H7 (cell line): ENCODE results near the gene SLC26A6. TPM values are rescaled to one million over a fixed set of nuclear protein-coding genes. Genes with fewer than 3 reads are reported as not detected.

Source experiments
- DNase-seq: peaks from one replicate; pipeline ENCODE4 v3.0.0; 2012
- H3K27me3 ChIP-seq: 2 replicates; pipeline ENCODE4 v1.6.0; 2011; ENCODE audit warnings: mild to moderate bottlenecking, low read length; ENCODE audit not compliant: control insufficient read depth, insufficient read depth
- H3K36me3 ChIP-seq: replicated peaks from 2 replicates; pipeline ENCODE4 v1.5.1; 2011; ENCODE audit warnings: low read length; ENCODE audit not compliant: control insufficient read depth, insufficient read depth
- H3K4me3 ChIP-seq: 2 replicates; pipeline ENCODE4 v1.5.1; 2011; ENCODE audit warnings: low read depth, mild to moderate bottlenecking, control low read depth, low read length, moderate library complexity; ENCODE audit not compliant: insufficient read depth
- total RNA-seq: library from RNA; depleted of rRNA; stranded (reverse); fragments of >200 nt; shearing (Covaris generic); gene quantifications from 2 replicates; pipeline ENCODE4 v1.2.3, GENCODE V29; 2014; rRNA removed

Gene SLC26A6
- total RNA-seq, 1 experiment from 2014 or later, result 70.5 TPM

DNA sequence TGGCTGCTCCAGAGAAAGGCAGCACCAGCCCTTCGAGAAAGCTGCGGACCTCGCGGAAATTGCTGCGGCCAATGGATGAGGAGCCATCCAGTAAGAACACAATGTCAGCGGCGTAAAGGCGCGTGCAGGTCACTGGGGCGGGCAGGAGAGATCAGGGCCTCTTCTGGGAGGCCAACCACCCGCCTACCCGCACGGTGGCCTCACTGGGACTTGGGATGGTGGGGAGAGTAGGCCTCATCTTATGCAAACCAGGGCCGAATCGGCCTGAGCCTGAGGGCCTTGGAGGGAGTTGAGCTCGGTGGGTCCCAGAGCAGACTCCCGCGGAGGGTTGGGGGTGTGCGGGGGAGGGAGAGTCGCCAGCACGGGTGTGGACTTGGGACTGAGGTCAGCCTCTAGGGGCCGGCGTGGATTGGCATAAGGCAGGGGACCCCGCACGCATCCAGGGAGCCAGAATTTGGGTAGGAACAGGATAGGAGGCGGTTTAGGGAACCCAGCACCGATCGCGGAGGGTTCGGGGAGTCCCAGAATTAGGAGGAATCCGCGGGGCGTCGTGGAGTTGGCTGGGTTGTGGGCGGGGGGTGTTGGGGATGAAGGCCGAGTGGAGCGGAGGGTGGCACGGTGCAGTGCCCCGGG is 40.7 kb downstream of the SLC26A6 start:
- DNase-seq, result peak; percentile 80
- Histone ChIP-seq H3K4me3 (peak overlapping the region; percentile 50), H3K36me3 (peaks cover 9% of the 10 kb centered on the region), H3K27me3 (peaks cover 7% of the 10 kb centered on the region)

DNA sequence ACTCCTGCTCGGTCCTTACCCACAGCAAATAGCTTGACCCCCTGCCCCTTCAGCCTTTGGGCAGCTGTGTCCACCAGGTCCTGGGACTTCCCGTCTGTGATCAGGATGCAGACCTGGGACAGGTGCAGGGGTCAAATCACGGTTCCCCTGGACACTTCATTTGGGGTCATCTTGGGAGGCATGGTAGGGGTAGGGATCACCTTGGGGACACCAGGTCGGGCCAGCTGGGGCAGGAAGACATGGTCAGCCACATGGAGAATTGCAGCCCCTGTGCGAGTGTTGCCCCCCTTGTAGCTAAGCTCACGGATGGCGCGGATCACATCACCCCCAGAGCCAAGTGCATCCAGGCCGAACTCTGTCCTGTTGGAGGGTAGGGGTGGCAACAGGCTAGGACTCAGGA is 41.9 kb downstream of the SLC26A6 start:
- no peak overlapping the region for H3K4me3 ChIP-seq
- H3K36me3 ChIP-seq, result peaks cover 2% of the 10 kb centered on the region
- H3K27me3 ChIP-seq, result peaks cover 7% of the 10 kb centered on the region
- no peak for DNase-seq

DNA sequence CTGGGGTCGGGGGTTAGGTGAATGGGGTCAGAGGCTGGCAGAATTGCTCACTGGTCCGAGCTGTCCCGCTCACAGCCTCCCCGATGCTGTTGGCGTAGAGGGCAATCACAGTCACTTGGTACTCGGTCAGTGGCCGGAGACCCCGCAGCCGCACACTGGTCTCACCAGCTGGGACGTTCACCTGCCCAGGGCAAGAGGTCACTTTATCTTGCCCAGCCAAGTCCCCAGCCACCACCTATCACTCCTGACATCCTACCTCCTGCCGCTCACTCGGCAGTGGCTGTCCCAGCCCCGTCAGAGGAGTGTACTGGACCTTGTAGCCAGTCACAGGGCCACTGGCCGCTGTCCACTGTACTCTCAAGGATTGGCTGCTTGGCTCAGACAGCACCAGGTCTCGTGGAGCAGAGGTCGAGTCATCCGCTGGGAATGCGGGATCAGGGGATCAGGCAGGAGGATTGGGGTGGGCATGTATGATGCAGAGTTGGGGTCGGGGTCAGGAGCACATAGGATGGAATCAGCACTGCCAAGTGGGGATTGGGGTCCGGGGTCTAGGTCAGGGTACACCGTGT is 42.7 kb downstream of the SLC26A6 start:
- peaks cover 7% of the 10 kb centered on the region for H3K27me3 ChIP-seq
- H3K4me3 ChIP-seq, result no peak overlapping the region
- DNase-seq, result no peak
- peaks cover 2% of the 10 kb centered on the region for H3K36me3 ChIP-seq

DNA sequence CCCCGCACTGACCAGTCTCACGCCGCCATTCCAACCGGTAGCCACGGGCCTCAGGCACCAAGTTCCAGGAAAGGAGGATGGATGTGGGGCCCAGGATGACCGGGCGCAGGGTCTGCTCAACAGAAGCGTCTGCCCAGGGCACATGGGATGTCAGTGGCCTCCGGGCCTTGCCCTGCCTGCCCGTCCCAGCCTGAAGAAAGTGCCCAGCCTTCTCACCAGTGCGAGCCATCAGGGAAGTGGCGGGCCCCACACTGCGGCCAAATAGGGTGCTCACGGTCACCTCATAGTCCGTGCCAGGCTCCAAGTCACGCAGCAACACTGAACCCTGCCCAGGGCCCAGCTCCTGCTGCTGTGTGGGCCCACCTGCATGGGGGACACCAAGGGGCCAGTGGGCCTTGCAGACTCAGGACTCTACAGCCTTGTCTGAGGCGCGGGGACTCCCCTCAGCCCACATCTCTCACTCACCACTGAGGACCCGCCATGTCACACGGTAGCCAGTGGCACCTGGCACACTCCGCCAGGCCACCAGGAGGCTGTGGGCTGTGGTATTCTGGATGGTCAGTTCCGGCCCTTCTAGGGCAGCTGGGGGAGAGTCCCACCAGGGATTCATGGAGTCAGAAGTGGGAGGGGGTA is 43.3 kb downstream of the SLC26A6 start:
- DNase-seq, result no peak
- H3K27me3 ChIP-seq, result peaks cover 7% of the 10 kb centered on the region
- H3K36me3 ChIP-seq, result no peaks in the 10 kb centered on the region
- H3K4me3 ChIP-seq, result no peak overlapping the region

DNA sequence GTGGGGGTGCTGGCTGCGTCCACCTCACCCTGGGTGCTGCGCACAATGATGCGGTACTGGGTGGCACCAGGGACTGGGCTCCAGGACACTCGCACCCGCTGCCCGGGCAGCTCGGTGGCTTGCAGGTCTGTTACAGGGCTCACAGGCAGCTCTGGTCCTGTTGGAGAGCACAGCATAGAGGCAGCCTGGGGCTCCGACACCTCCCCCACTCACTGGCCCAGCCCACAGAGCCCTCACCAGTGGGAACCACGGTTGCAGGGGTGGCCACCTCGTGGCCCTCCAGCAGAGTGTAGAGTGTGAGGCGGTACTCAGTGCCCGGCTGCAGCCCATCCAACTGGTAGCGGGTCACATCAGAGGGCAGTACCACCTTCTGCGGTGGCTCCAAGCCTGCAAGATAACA is 43.8 kb downstream of the SLC26A6 start:
- H3K27me3 ChIP-seq, result peaks cover 7% of the 10 kb centered on the region
- no peak overlapping the region for H3K4me3 ChIP-seq
- no peaks in the 10 kb centered on the region for H3K36me3 ChIP-seq
- no peak for DNase-seq

DNA sequence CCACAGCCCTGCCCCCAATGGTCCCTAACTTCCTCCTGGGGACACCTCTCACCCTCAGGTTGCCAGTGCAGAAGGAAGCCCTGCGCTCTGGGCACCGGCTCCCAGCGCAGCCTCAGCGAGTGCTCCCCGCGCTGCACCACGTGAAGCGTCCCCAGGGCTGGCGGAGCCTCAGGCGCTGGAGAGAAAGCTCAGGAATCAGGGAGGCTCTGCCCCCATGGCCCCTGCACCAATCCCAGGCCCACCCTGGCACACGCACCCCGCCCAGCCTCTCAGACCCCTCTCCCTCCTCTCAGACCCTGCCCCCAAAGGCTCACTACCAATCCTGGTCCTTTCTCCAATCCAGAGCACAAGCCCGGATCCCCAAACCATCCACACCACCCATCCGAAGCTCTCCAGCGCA is 47.0 kb downstream of the SLC26A6 start:
- no peaks in the 10 kb centered on the region; the same call in 1 of the 2 replicates for H3K36me3 ChIP-seq
- H3K4me3 ChIP-seq, result no peak overlapping the region
- no peaks in the 10 kb centered on the region for H3K27me3 ChIP-seq
- no peak for DNase-seq

DNA sequence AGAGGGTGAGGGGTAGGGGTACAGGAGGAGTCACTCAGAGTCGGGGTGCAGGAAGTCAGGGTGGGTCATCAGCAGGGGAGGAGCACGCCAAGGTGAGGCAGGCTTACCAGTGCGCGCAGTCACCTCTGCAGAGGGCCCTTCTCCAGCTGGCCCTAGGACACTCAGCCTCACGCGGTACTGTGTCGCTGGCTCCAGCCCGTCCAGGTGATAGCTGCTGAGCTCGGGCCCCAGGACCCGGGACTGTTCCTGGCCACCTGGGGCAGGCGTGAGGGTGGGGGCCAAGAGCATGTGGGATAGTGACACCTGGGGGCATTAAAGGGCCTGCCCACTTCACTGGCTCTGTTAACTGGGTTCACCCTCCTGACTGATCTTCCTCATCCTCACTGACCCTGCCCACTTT is 47.6 kb downstream of the SLC26A6 start:
- H3K27me3 ChIP-seq, result no peaks in the 10 kb centered on the region
- no peaks in the 10 kb centered on the region; the same call in 1 of the 2 replicates for H3K36me3 ChIP-seq
- no peak for DNase-seq
- H3K4me3 ChIP-seq, result no peak overlapping the region

DNA sequence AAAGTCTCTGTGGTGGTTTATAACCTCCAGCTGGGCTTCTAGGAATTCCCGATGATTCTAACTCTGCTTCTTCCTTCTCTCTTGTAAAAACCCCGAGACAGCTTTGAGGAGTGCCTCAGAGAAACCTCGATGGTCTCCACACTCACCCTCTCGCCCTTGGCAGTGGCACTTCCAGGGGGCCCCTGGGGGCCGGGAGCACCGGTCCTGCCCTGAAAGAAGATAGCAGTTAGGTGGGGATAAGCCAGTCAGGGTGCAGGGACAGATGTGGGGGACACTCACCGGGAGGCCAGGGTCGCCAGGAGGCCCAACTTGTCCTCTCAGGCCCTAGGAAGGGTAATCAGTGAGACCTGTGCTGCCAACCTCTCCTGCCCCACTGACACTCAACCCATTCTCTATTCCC is 49.9 kb downstream of the SLC26A6 start:
- DNase-seq, result no peak
- no peak overlapping the region for H3K4me3 ChIP-seq
- no peaks in the 10 kb centered on the region for H3K27me3 ChIP-seq
- no peaks in the 10 kb centered on the region; the same call in 1 of the 2 replicates for H3K36me3 ChIP-seq

DNA sequence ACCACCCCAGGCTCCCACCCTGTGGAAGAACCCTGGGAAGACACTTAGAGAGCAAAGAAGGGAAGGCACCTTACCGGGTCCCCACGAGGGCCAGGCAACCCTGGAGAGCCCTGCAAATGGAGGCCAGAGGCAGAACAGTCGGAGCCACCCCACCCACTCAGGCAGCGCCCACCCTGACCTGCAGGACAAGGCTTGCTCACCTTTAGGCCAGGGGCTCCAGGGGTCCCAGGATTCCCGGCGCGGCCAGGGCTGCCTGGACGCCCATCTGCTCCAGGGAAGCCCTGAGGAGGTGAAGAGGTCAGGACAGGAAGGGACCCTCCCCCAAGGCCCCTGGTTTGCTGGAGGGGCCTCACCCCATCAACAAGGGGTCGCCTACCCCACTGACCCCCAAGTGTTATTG is 50.4 kb downstream of the SLC26A6 start:
- Histone ChIP-seq H3K4me3 (no peak overlapping the region), H3K36me3 (no peaks in the 10 kb centered on the region; the same call in 1 of the 2 replicates), H3K27me3 (no peaks in the 10 kb centered on the region)
- DNase-seq, result no peak

DNA sequence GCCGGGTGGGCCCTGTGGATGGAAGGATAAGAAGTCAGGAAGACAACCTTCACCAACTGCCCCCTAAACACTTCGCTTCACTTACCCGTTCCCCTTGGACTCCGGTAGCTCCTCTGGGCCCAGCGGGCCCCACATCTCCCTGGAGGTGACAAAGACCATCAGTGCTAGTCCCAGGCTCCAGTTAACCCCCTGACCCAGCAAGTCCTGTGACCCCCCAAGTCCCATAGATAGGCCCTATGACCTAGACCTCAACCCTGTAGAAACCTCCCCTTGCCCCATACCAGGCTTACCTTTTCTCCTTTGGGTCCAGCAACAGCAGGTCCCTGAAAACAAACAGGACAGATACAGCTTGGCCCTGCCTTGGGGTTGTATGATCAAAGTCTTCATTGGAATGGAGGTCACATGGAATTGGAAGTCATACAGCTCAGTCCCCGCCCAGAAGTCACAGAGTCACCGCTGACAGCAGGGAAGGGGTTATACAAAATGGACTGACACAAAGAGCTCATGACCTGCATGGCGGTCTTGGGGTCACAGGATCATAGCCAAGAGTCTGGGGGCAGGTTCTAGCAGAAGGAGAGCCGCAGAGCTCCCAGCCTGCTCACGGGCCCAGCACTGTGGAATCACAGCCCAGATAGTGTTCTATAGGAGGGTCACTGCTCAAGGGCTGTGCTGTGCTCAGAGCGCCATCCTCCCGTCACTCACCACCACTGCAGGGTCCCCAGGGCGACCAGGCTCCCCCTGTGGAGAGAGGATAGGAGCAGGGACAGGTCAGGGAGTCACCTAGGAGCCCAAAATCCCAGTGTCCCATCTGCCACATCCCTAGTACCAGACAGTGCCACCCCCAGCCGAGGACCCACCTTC is 53.4 kb downstream of the SLC26A6 start:
- DNase-seq, result no peak
- Histone ChIP-seq H3K4me3 (no peak overlapping the region), H3K27me3 (no peaks in the 10 kb centered on the region), H3K36me3 (peaks cover 2% of the 10 kb centered on the region; the same call in 1 of the 2 replicates)

DNA sequence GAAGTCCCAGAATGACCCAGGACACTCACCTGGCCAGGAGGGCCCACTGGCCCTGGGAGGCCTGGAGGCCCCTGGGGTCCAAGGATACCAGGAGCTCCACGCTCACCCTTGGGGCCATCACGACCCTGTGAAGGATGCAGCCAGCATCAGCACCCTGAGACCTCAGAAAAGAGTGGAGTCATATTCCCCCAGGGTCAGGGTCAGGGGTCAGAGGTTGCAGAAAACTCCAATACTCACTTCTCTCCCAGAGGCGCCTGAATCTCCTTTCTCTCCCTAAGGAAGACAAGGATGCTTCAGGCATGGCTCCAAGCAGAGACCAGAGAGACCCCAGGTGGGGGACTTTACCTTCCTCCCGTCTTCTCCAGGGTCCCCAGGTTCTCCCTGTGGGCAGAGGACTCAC is 58.6 kb downstream of the SLC26A6 start:
- H3K27me3 ChIP-seq, result no peaks in the 10 kb centered on the region

More for the DNA sequence above, 58.6 kb downstream of the SLC26A6 start:
- Histone ChIP-seq H3K4me3 (no peak overlapping the region), H3K36me3 (peaks cover 2% of the 10 kb centered on the region; the same call in 1 of the 2 replicates)
- DNase-seq, result no peak

Other genes with a start within 250 kb of the SLC26A6 start
- 46.5 and 65.7 TPM in 2 replicates for gene PLXNB1, start 205.4 kb downstream of the SLC26A6 start, total RNA-seq
- gene CCDC51, start 195.3 kb downstream of the SLC26A6 start, total RNA-seq, result 51.4 and 59.1 TPM in 2 replicates
- gene TMA7, start 195.2 kb downstream of the SLC26A6 start, total RNA-seq, result 222 and 264 TPM in 2 replicates
- gene ATRIP, start 188.7 kb downstream of the SLC26A6 start, total RNA-seq, result 13.4 and 18.5 TPM in 2 replicates
- 195 and 200 TPM in 2 replicates for gene SHISA5, start 131.3 kb downstream of the SLC26A6 start, total RNA-seq
- gene PFKFB4, start 78.7 kb downstream of the SLC26A6 start, total RNA-seq, result 11.4 and 22.0 TPM in 2 replicates
- gene UCN2, start 71.7 kb downstream of the SLC26A6 start, total RNA-seq, result 0.15 and 0.69 TPM in 2 replicates
- gene COL7A1, start 40.1 kb downstream of the SLC26A6 start, total RNA-seq, result 19.4 and 29.4 TPM in 2 replicates
- gene UQCRC1, start 25.8 kb downstream of the SLC26A6 start, total RNA-seq, result 492 and 610 TPM in 2 replicates
- gene TMEM89, start 13.7 kb downstream of the SLC26A6 start, total RNA-seq, result 0.78 TPM in 1 of 2 replicates, not detected in the other
- 14.3 and 18.7 TPM in 2 replicates for gene CELSR3, start 27.4 kb upstream of the SLC26A6 start, total RNA-seq
- 43.8 and 48.8 TPM in 2 replicates for gene NCKIPSD, start 50.5 kb upstream of the SLC26A6 start, total RNA-seq
- 93.8 and 107 TPM in 2 replicates for gene IP6K2, start 81.8 kb upstream of the SLC26A6 start, total RNA-seq
- 29.3 and 40.8 TPM in 2 replicates for gene PRKAR2A, start 212.4 kb upstream of the SLC26A6 start, total RNA-seq